PC-3 (cell line): ENCODE data around the gene PLK5.

Source experiments
- CTCF ChIP-seq: fragments of 300-600 bp; sonication (generic); conservative IDR thresholded peaks from 2 replicates; pipeline ENCODE4 v1.5.1; 2017; ENCODE audit warnings: antibody characterized with exemption, low read depth, mild to moderate bottlenecking, low read length
- EZH2 ChIP-seq: fragments of 300-600 bp; sonication (generic); IDR thresholded peaks from one replicate; pipeline ENCODE4 v1.6.1; 2017; ENCODE audit warnings: antibody characterized with exemption, mild to moderate bottlenecking, low read length; ENCODE audit not compliant: unreplicated experiment
- EZH2phosphoT487 ChIP-seq: fragments of 300-600 bp; sonication (generic); IDR thresholded peaks from 2 replicates; pipeline ENCODE4 v1.6.1; 2018; ENCODE audit warnings: mild to moderate bottlenecking, antibody characterized with exemption, low read length, borderline replicate concordance

- TF ChIP-seq CTCF: no peak
- no peak for TF ChIP-seq EZH2
- TF ChIP-seq EZH2phosphoT487: no peak
Measured at GRCh38 chr19:1529430-1529816, 5.5 kb downstream of the PLK5 start.
